ENCODE data around the gene SETD1A.
A peak's percentile ranks its signal among the peaks of the same experiment; 100 is the strongest.

SETD1A gene

GRCh38 chr16:30926937-30927788, 30.4 kb upstream of the SETD1A start:
- Histone ChIP-seq H3K9ac (ENCODE audit: low read depth, low read length, poor library complexity, severe bottlenecking) (peak overlapping the region; percentile 83), H3K9me2 (replicated peaks; ENCODE audit: low read depth, low read length) (no peaks in the 10 kb centered on the region), H3F3A (ENCODE audit: low read depth) (no peaks in the 10 kb centered on the region), H3K79me2 (ENCODE audit: insufficient read depth, low read length) (peaks cover 40% of the 10 kb centered on the region), H3K27me3 (ENCODE audit: insufficient read depth, low read length, poor library complexity, severe bottlenecking) (no peaks in the 10 kb centered on the region), H2AFZ (ENCODE audit: low read length) (no peak overlapping the region), H3K9me3 (ENCODE audit: insufficient read depth, low read depth, low read length) (no peaks in the 10 kb centered on the region), H3K4me3 (ENCODE audit: low read length, poor library complexity, severe bottlenecking) (peak overlapping the region; percentile 22), H3K4me2 (ENCODE audit: low read depth, low read length, poor library complexity, severe bottlenecking) (peak overlapping the region; percentile 100), H3K36me3 (ENCODE audit: insufficient read depth, low read length) (peaks cover 22% of the 10 kb centered on the region; the same call in 1 of the 2 replicates), H4K20me1 (ENCODE audit: insufficient read depth, low read length, poor library complexity, severe bottlenecking) (peaks cover 14% of the 10 kb centered on the region), H3K4me1 (ENCODE audit: insufficient read depth, low read length, poor library complexity, severe bottlenecking) (peaks cover 29% of the 10 kb centered on the region)
- TF ChIP-seq CTCF (conservative IDR thresholded peaks at IDR 0.05; ENCODE audit: low read length) (no peak), EZH2phosphoT487 (IDR thresholded peaks at IDR 0.05; ENCODE audit: borderline replicate concordance) (no peak)

GRCh38 chr16:30927789-30928378, 29.7 kb upstream of the SETD1A start:
- Histone ChIP-seq H3K27me3 (ENCODE audit: insufficient read depth, low read length, poor library complexity, severe bottlenecking) (no peaks in the 10 kb centered on the region), H3K4me2 (ENCODE audit: low read depth, low read length, poor library complexity, severe bottlenecking) (peak overlapping the region; percentile 100), H2AFZ (ENCODE audit: low read length) (no peak overlapping the region), H3K9me2 (replicated peaks; ENCODE audit: low read depth, low read length) (no peaks in the 10 kb centered on the region), H3K9me3 (ENCODE audit: insufficient read depth, low read depth, low read length) (no peaks in the 10 kb centered on the region), H3F3A (ENCODE audit: low read depth) (no peaks in the 10 kb centered on the region), H4K20me1 (ENCODE audit: insufficient read depth, low read length, poor library complexity, severe bottlenecking) (peaks cover 14% of the 10 kb centered on the region), H3K79me2 (ENCODE audit: insufficient read depth, low read length) (peaks cover 40% of the 10 kb centered on the region), H3K4me1 (ENCODE audit: insufficient read depth, low read length, poor library complexity, severe bottlenecking) (peaks cover 29% of the 10 kb centered on the region), H3K4me3 (ENCODE audit: low read length, poor library complexity, severe bottlenecking) (peak overlapping the region; percentile 22), H3K9ac (ENCODE audit: low read depth, low read length, poor library complexity, severe bottlenecking) (no peak overlapping the region), H3K36me3 (ENCODE audit: insufficient read depth, low read length) (peaks cover 26% of the 10 kb centered on the region; the same call in 1 of the 2 replicates)
- no peak for TF ChIP-seq CTCF (conservative IDR thresholded peaks at IDR 0.05; ENCODE audit: low read length)
- no peak for TF ChIP-seq EZH2phosphoT487 (IDR thresholded peaks at IDR 0.05; ENCODE audit: borderline replicate concordance)

- Histone ChIP-seq H3K4me3 (ENCODE audit: low read length, poor library complexity, severe bottlenecking) (no peak overlapping the region), H2AFZ (ENCODE audit: low read length) (no peak overlapping the region), H3K9me3 (ENCODE audit: insufficient read depth, low read depth, low read length) (no peaks in the 10 kb centered on the region), H3K9ac (ENCODE audit: low read depth, low read length, poor library complexity, severe bottlenecking) (no peak overlapping the region), H3F3A (ENCODE audit: low read depth) (no peaks in the 10 kb centered on the region), H3K4me2 (ENCODE audit: low read depth, low read length, poor library complexity, severe bottlenecking) (no peak overlapping the region), H3K36me3 (ENCODE audit: insufficient read depth, low read length) (peaks cover 26% of the 10 kb centered on the region; the same call in 1 of the 2 replicates), H3K27me3 (ENCODE audit: insufficient read depth, low read length, poor library complexity, severe bottlenecking) (no peaks in the 10 kb centered on the region), H3K79me2 (ENCODE audit: insufficient read depth, low read length) (peaks cover 39% of the 10 kb centered on the region), H3K9me2 (replicated peaks; ENCODE audit: low read depth, low read length) (no peaks in the 10 kb centered on the region), H4K20me1 (ENCODE audit: insufficient read depth, low read length, poor library complexity, severe bottlenecking) (peaks cover 14% of the 10 kb centered on the region), H3K4me1 (ENCODE audit: insufficient read depth, low read length, poor library complexity, severe bottlenecking) (peaks cover 29% of the 10 kb centered on the region)
- TF ChIP-seq CTCF (conservative IDR thresholded peaks at IDR 0.05; ENCODE audit: low read length) (no peak), EZH2phosphoT487 (IDR thresholded peaks at IDR 0.05; ENCODE audit: borderline replicate concordance) (no peak)
These were observed 29.2 kb upstream of the SETD1A start for GRCh38 chr16:30928390-30928789.

All from Loucy (cell line).